BE2C (cell line): ENCODE data around the gene CASK. TPM values are rescaled to one million over a fixed set of nuclear protein-coding genes. Genes with fewer than 3 reads are reported as not detected.
A peak's percentile ranks its signal among the peaks of the same experiment; 100 is the strongest.

Source experiments
- DNase-seq: peaks from one replicate; pipeline ENCODE4 v3.0.0-alpha.2; 2020
- H3K27me3 ChIP-seq: fragments of 250-450 bp; sonication (Bioruptor Pico); 2 replicates; pipeline ENCODE4 v1.5.1; 2020; ENCODE audit warnings: mild to moderate bottlenecking
- H3K36me3 ChIP-seq: fragments of 250-450 bp; sonication (Bioruptor Pico); 2 replicates; pipeline ENCODE4 v1.5.1; 2020; ENCODE audit warnings: mild to moderate bottlenecking
- H3K4me1 ChIP-seq: fragments of 250-450 bp; sonication (Bioruptor Pico); 2 replicates; pipeline ENCODE4 v1.5.1; 2020
- H3K4me3 ChIP-seq: 2 replicates; pipeline ENCODE4 v1.5.1; 2011; ENCODE audit warnings: low read depth, low read length
- H3K9me3 ChIP-seq: fragments of 250-450 bp; sonication (Bioruptor Pico); 2 replicates; pipeline ENCODE4 v1.5.1; 2020
- CTCF ChIP-seq: IDR thresholded peaks from 2 replicates; pipeline ENCODE4 v1.5.1; 2012; ENCODE audit warnings: mild to moderate bottlenecking, low read depth, low read length
- polyA plus RNA-seq: library from polyadenylated mRNA; unstranded; fragments of >200 nt; gene quantifications from one replicate; pipeline ENCODE4 v1.2.1, GENCODE V29; 2012; ENCODE audit warnings: low read depth, missing spikeins; ENCODE audit not compliant: insufficient read length, insufficient read depth

Gene CASK, protein sequence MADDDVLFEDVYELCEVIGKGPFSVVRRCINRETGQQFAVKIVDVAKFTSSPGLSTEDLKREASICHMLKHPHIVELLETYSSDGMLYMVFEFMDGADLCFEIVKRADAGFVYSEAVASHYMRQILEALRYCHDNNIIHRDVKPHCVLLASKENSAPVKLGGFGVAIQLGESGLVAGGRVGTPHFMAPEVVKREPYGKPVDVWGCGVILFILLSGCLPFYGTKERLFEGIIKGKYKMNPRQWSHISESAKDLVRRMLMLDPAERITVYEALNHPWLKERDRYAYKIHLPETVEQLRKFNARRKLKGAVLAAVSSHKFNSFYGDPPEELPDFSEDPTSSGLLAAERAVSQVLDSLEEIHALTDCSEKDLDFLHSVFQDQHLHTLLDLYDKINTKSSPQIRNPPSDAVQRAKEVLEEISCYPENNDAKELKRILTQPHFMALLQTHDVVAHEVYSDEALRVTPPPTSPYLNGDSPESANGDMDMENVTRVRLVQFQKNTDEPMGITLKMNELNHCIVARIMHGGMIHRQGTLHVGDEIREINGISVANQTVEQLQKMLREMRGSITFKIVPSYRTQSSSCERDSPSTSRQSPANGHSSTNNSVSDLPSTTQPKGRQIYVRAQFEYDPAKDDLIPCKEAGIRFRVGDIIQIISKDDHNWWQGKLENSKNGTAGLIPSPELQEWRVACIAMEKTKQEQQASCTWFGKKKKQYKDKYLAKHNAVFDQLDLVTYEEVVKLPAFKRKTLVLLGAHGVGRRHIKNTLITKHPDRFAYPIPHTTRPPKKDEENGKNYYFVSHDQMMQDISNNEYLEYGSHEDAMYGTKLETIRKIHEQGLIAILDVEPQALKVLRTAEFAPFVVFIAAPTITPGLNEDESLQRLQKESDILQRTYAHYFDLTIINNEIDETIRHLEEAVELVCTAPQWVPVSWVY
- 13.5 TPM for polyA plus RNA-seq

DNA sequence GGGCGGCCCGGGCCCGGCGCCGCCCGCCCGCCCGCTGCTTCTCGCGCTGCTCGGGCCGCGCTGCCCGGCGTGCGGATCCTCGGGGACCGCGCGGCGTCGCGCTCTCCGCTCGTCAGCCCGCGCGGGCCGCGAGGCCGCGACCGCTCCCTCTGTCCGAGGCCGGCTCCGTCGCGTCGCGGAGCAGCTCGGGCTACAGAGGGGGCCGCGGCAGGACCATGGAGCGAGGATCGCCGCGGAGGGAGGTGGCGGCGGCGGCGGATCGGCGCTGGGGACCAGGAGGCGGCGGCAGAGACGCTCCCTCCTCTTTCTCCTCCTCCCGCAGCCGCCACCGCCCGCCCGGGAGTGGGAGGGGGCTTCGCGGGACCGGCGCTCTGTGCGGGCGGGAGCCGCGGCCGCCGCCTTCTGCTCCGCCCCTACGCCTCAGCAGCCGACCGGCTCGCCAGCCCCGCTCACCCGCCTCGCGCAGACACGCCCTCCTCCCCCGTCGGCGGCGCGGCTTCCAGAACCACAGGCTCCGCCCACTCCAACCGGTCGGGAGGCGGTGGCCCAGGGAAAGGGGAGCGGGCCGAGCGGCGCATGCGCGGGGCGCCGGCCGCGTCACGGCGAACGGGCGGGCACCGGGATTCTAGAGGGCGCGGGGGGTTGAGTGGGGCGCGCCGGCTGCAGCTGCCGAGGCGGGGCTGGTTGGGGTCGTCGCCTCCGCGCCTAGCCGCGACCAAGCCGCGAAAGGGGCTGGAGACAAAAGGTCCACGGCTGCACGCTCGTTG lies at the start of gene CASK:
Gene CASK, minus strand, starts transcription at position 344 of the 767 bp plus-strand sequence. CDS start 566 bp downstream, outside the sequence.
- no peaks in the 10 kb centered on the region for H3K9me3 ChIP-seq
- H3K4me1 ChIP-seq = no peaks in the 10 kb centered on the region
- H3K4me3 ChIP-seq = peak within 1 kb of the TSS; percentile 81
- no peak for TF ChIP-seq CTCF
- peak; percentile 93 for DNase-seq
- no peaks in the 10 kb centered on the region for H3K36me3 ChIP-seq
- no peaks in the 10 kb centered on the region for H3K27me3 ChIP-seq

- Histone ChIP-seq H3K36me3 (no peaks in the 10 kb centered on the region), H3K27me3 (no peaks in the 10 kb centered on the region), H3K9me3 (no peaks in the 10 kb centered on the region), H3K4me3 (no peak overlapping the region), H3K4me1 (no peaks in the 10 kb centered on the region)
- DNase-seq = no peak
- no peak for TF ChIP-seq CTCF
Observed at GRCh38 chrX:41971346-41971745, 48.0 kb upstream of the CASK start.

DNA sequence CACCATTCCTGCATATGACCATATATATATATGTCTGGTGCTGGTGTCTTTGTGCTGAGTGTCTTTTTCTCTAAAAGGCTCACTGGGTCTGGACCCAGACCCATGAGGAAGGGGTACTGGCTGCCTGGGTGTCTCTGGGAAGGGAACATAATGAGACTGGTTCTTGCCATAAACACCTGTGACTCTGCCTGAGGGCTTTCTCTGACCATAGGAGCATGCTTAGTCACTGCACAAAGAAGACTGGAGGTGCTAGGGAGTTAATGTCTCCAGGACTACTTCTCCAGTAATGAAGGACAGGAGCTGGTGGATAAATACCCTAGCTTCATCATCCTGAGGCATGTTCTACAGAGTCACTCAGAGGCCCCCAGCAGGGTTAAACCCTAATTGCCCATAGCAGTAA lies 47.1 kb upstream of the CASK start:
- no peaks in the 10 kb centered on the region for H3K36me3 ChIP-seq
- no peaks in the 10 kb centered on the region for H3K9me3 ChIP-seq

DNA sequence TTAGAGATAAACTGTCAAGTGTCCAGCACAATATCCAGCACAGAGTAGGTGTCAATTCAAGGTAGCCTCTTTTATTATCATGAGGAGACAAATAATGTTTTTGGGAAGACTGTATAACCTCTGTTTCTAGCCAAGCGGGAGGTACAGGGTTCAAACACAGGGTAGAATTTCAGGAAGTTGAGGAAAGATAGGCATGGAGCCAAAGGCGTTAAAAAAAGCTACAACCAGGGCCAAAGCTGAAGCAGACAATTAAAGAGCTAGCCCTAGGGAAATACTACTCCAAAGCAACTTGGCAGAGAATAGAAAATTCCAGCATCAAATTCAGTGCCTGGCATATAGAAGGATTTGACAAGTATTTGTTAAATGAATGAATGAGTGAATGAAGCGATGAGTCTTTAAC lies 40.0 kb upstream of the CASK start:
- no peak for TF ChIP-seq CTCF
- H3K27me3 ChIP-seq = no peaks in the 10 kb centered on the region
- H3K4me1 ChIP-seq = no peaks in the 10 kb centered on the region
- no peaks in the 10 kb centered on the region for H3K9me3 ChIP-seq
- no peaks in the 10 kb centered on the region for H3K36me3 ChIP-seq
- H3K4me3 ChIP-seq = no peak overlapping the region
- no peak for DNase-seq

More for the DNA sequence above, 47.1 kb upstream of the CASK start:
- no peak for DNase-seq
- Histone ChIP-seq H3K4me3 (no peak overlapping the region), H3K4me1 (no peaks in the 10 kb centered on the region), H3K27me3 (no peaks in the 10 kb centered on the region)
- no peak for TF ChIP-seq CTCF

GRCh38 chrX:41960142-41960541 lies 36.8 kb upstream of the CASK start:
- no peak for TF ChIP-seq CTCF
- no peak for DNase-seq

More at GRCh38 chrX:41960142-41960541, 36.8 kb upstream of the CASK start:
- no peaks in the 10 kb centered on the region for H3K9me3 ChIP-seq
- no peaks in the 10 kb centered on the region for H3K4me1 ChIP-seq
- no peaks in the 10 kb centered on the region for H3K36me3 ChIP-seq
- H3K4me3 ChIP-seq = no peak overlapping the region
- H3K27me3 ChIP-seq = no peaks in the 10 kb centered on the region
